NCI-H446 treated with DMSO at 0.1 percent for 48 hours (cell line): ENCODE measurements around the gene RBM10.

Experiments
- DNase-seq: peaks from one replicate; lab custom pipeline; 2025; lab: John Stamatoyannopoulos, UW

RBM10 gene

DNA sequence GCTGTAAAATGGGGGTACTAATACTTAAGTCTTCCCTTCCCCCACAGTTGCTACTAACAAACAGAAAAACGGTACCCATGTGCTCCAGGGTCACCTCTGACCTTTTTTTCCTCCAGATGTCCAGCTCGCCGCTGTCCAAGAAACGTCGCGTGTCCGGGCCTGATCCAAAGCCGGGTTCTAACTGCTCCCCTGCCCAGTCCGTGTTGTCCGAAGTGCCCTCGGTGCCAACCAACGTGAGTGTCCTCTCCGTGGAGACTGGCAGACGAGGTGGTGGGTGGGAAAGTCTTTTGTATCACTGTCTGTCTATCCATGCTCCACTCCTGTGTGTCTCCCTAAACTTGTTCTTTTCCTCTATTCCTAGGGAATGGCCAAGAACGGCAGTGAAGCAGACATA is 53.7 kb downstream of the RBM10 start:
- DNase-seq, result no peak

GRCh38 chrX:47199286-47199685 is 54.3 kb downstream of the RBM10 start:
- no peak for DNase-seq

GRCh38 chrX:47200385-47201150 is 55.5 kb downstream of the RBM10 start:
- no peak for DNase-seq

DNA sequence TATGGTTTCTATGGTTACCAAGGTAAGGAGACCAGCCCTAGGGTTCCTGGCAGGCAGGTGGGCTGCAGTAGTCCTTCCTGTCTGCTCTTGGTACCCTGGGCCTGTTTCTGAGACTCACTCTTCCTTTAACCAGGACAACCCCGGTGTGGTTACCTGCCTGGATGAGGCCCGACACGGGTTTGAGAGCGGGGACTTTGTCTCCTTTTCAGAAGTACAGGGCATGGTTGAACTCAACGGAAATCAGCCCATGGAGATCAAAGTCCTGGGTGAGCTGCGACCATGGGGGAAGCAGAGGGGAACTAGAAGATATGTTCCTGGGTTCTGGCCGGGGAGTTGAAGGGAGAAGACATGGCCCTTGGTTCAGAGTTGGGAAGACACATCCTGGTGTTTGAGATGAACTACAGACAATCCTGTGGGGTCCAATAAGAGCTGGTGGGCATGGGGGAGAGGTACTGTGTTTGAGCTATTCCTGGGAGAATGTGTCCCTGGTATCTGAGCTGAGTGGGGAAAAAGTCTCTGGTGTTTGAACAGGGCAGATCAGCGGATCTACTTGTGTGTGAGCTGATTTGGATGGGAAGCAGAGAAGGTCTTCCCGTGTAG is 56.4 kb downstream of the RBM10 start:
- no peak for DNase-seq

DNA sequence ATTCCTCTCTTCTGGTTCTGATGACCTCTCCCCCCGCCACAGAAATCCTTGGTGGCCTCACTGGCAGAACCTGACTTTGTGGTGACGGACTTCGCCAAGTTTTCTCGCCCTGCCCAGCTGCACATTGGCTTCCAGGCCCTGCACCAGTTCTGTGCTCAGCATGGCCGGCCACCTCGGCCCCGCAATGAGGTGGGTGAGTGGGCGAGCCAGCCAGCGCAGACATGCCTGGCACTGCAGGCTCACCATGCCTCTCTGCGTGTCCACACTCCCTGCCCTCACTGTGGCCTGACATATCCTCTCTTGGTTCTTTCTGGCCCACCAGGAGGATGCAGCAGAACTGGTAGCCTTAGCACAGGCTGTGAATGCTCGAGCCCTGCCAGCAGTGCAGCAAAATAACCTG is 57.3 kb downstream of the RBM10 start:
- DNase-seq, result no peak

GRCh38 chrX:47202877-47203276 is 57.9 kb downstream of the RBM10 start:
- DNase-seq, result no peak

DNA sequence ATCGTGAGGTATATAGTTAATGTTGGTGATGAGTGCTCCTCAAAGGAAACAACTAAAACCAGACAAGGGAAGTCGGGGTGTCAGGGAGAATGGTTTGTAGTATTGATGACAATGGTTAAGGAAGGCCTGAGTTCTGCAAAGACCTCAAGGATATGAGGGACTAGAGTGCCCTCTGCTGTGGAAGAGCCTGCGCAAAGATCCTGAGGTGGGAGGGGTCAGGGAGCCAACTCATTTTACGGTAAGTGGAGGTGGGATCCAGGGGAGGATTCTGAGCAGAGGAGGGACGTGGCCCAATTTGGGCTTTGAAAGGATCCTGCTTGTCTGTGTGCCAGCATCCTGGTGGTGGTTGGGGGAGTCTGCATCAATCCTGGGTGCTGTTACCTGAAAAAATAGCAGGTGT is 59.9 kb downstream of the RBM10 start:
- no peak for DNase-seq

GRCh38 chrX:47206316-47206715 is 61.3 kb downstream of the RBM10 start:
- no peak for DNase-seq

DNA sequence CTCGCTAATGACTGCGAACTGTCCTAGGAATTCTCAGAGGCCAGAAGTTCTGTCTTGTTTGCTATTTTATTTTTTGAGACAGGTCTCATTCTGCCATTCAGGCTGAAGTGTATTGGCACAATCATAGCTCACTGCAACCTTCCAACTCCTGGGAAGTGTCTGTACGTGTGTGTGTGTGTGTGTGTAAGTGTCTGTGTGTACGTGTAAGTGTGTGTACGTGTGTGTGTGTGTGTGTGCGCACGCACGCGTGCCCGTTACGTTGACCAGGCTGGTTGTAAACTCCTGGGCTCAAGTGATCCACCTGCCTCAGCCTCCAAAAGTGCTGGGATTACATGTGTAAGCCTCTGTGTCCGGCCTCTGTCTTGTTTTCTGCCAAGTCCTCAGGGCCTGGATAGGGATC is 63.1 kb downstream of the RBM10 start:
- no peak for DNase-seq

- DNase-seq, result no peak
Observed at GRCh38 chrX:47209508-47210238, 64.7 kb downstream of the RBM10 start.

- DNase-seq, result no peak
Observed at GRCh38 chrX:47210661-47211425, 65.8 kb downstream of the RBM10 start.

DNA sequence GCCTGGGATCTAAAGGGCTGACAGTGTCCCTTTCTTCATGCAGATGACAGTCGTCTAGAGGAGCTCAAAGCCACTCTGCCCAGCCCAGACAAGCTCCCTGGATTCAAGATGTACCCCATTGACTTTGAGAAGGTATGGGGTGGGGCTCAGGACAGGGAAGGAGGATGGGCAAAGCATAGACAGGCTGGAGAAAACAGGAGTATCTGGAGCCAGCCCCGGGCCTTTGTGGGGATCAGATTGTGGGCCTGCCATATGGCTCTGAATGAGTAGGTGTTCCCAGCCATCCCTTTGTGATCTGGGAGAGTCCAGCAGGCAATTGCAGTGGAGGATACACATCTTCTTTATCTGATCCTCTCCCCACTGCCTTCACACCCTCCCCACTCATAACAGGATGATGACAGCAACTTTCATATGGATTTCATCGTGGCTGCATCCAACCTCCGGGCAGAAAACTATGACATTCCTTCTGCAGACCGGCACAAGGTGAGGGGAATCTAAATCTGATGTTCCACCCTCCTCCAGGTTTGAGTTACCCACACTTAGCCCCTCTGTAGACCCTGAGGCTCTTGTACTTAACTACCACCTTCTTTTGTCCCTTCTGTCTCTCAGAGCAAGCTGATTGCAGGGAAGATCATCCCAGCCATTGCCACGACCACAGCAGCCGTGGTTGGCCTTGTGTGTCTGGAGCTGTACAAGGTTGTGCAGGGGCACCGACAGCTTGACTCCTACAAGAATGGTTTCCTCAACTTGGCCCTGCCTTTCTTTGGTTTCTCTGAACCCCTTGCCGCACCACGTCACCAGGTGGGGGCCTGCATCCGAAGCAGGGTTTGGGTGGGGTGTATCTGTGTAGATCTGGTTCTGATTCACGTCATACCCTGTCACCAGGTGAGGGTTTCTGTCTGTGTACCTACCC is 67.6 kb downstream of the RBM10 start:
- DNase-seq, result no peak

DNA sequence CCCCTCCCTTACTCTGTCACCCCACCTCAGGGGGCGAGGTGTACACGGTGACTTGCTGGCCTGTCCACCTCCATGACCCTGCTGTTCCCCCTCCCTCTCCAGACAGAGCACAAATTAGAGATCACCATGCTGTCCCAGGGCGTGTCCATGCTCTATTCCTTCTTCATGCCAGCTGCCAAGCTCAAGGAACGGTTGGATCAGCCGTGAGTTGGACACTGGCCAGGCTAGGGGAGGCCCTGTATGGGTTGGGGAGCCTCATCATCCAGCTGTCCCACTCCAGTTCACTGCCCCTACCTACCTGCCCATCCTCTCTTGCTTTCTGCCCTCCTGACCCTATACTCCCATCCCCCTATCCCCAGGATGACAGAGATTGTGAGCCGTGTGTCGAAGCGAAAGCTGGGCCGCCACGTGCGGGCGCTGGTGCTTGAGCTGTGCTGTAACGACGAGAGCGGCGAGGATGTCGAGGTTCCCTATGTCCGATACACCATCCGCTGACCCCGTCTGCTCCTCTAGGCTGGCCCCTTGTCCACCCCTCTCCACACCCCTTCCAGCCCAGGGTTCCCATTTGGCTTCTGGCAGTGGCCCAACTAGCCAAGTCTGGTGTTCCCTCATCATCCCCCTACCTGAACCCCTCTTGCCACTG is 69.5 kb downstream of the RBM10 start:
- no peak for DNase-seq

DNA sequence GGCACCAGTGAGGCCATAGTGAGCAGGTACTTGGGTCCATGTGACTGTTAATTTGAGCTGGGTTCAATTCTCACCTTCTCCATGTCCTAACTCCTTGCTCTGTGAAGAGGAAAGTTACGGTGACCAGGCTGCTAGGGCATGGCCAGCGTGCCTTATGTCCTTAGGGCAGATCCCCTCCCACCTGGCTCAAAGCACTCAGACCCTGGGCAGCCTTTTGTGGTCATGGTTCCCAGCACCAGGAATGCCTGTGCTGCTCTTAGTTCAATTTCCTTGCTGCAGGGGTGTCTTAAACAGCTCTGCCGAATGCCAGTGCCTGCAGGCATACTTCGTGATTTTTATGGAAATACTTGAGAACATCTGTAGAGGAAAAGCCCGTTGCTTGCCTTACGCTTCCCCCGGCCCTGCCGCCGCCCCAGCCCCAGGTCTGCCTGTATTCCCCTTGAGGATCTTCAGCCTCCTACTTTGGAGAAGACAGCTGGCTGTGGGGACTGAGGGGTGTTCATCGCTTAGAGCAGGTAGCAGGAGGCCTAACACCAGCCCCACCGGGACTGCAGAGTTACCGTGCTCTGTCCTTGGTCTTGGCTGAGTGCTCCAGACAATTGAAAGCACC is 70.4 kb downstream of the RBM10 start:
- DNase-seq, result no peak

DNA sequence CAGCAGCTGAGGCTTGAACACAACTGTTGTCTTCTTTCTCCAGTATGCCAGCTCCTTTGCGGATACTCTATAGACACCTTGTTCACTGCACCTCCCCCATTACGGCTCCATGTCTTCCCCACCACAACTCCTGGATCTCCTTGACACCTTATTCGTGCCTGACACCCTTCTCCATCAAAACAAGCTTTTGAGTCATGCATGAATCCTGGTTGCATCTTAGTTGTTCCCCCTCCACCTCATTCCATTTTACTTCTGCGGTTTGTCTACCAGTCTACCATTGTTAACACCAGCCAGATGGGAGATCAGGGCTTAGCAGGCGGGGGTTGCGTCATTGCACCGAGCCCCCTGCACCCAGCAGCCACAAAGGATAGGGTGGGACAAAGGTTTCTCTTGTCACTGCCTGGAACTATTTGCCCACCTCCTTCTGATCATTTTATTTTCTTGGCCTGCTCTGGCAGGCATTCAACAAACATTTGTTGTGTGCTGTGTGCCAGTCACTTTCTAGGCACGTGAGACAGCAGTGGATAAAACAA is 71.4 kb downstream of the RBM10 start:
- DNase-seq, result no peak

DNA sequence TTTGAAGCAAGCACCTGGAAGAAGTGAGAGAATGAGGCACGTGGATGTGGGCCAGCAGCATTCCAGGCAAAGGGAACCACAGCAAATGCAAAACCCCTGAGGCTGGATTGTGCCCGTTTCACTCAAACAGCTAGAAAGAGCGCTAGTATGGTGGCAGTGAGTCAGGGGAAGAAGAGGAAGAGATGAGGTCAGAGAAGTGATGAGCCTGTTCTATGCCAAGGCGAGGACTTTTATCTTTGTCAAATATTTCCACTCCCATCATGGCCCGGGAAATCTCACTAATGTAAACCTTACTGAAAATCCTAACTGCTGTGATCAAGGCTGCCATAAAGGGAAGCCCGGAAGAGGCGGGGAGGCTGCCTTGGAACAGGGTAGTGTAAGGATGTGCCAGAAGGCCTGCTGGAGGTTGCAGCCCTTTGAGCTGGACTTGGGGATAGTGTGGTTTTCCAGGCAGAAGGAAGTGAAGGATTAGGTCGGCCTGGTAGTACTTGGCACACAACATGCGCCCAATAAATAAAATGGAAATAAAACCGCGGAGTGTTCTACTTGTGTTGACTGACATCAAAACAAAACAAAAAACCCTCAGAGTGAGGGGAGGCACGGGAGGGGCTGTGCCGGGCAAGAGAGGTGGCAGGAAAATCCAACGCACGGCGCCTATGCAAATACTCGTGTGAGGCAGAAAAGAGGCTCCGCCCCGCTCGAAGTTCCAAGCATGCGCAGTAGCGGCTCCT is 72.3 kb downstream of the RBM10 start:
- DNase-seq, result no peak

- peak; percentile 98 for DNase-seq
Observed at GRCh38 chrX:47217852-47218279, 72.8 kb downstream of the RBM10 start.

DNA sequence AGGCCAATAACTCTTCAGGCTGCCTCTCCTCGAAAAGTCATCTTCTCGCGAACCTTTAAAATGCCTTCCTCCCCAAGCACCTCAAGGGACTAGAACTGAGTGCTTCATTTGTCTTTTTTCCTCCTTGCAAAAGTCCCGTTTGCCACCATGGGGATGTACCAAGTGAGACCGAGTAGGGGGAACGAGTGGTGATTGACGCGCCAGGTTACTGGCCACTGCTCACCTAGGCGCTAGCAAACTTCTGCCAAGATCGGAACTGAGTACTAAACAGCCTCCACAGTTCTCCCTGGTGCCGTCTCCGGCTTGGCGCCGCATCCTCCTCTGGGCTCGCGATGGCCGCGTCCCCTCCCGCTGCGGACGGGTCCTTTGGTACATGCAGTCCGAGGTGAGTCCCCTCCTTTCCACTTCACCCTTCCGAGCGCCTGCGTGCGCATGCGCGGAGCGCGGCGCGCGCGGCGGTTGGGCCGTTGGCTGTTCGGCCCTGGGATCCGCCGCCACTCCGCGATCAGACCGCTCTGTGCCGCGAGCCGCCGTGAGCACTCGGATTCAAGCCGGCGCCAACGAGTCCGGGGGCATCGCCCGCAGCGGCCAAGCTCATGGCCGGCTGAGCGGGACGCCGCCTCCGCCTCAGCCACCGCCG is 73.4 kb downstream of the RBM10 start, which contains the start of gene CDK16:
CDK16 (plus strand) TSS at position 402 of the 640 bp plus-strand sequence. CDS start 4,877 bp downstream, outside the sequence.
- DNase-seq, result peak; percentile 66
